Measurements from ENCODE around the gene DNAAF1. TPM values are rescaled to one million over a fixed set of nuclear protein-coding genes. Genes with fewer than 3 reads are reported as not detected.

DNAAF1 gene
- total RNA-seq, 1 experiment from 2014 or later, result not detected

DNA sequence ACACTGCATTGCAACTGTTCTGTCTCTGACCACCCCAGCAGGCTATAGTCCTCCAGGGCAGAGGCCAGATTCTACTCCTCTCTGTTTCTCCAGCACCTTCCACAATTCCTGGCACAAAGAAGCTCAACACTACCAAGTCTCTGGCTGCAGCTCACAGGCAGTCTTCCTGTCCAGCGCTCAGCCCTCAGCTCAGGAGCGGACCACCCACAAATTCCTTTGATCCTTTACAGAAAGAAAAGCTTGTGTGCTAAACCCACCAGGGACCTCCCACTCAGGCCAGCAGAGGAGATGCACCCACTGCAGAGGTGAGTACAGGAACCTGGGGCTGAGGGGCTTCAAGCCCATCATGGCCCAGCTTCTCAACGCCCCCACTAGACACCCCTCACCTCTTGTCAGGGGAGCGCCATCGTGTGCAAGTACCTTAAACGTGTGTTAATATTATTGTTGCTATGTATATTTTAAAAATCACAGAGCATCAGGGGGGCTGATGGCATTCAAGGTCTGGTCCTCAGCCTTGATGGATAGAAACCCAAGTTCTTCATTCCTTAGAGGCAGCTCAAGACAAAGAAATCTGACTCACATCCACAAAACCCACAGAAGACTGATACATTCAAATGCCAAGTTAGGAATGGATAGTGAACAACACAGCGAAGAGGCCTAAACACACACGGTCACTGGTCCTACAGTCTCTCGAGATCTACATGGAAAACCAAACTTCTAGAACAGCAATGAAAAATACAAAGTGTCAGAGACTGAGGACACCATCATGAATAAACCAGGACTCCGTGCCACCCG is 8.6 kb upstream of the DNAAF1 start:
- Histone ChIP-seq H3K4me1 (ENCODE audit: insufficient read depth, low read length, poor library complexity, severe bottlenecking) (peaks cover 7% of the 10 kb centered on the region), H3K36me3 (ENCODE audit: insufficient read depth, low read length, poor library complexity, severe bottlenecking) (no peaks in the 10 kb centered on the region), H3K9me3 (ENCODE audit: low read depth, low read length, poor library complexity, severe bottlenecking) (no peaks in the 10 kb centered on the region), H3K27ac (ENCODE audit: low read depth, low read length, poor library complexity, severe bottlenecking) (no peak overlapping the region), H3K27me3 (replicated peaks; ENCODE audit: insufficient read depth, low read depth, low read length, poor library complexity) (no peaks in the 10 kb centered on the region), H3K4me3 (ENCODE audit: low read depth, low read length, poor library complexity, severe bottlenecking) (no peak overlapping the region)
- DNase-seq (ENCODE audit: low spot score), result no peak
- TF ChIP-seq CTCF (conservative IDR thresholded peaks at IDR 0.05; ENCODE audit: low read depth, low read length), result no peak
- TF ChIP-seq EZH2 (IDR thresholded peaks at IDR 0.05; ENCODE audit: borderline replicate concordance, low read depth, low read length, poor library complexity, severe bottlenecking), result no peak
- no TSS peak for BruUV-seq (replicated peaks)
- intact Hi-C loops (cut with micrococcal nuclease; ENCODE audit: unreplicated experiment), result no loop called here
- POLR2A ChIA-PET (ENCODE audit: low non-redundant PET), result no interaction called here
- CTCF ChIA-PET, result no interaction called here

GRCh38 chr16:84137287-84137686 is 7.8 kb upstream of the DNAAF1 start:
- DNase-seq (ENCODE audit: low spot score), result no peak
- Histone ChIP-seq H3K4me3 (ENCODE audit: low read depth, low read length, poor library complexity, severe bottlenecking) (no peak overlapping the region), H3K9me3 (ENCODE audit: low read depth, low read length, poor library complexity, severe bottlenecking) (no peaks in the 10 kb centered on the region), H3K27ac (ENCODE audit: low read depth, low read length, poor library complexity, severe bottlenecking) (no peak overlapping the region), H3K27me3 (replicated peaks; ENCODE audit: insufficient read depth, low read depth, low read length, poor library complexity) (no peaks in the 10 kb centered on the region), H3K36me3 (ENCODE audit: insufficient read depth, low read length, poor library complexity, severe bottlenecking) (no peaks in the 10 kb centered on the region), H3K4me1 (ENCODE audit: insufficient read depth, low read length, poor library complexity, severe bottlenecking) (peaks cover 7% of the 10 kb centered on the region)
- ChIA-PET CTCF (no interaction called here), POLR2A (ENCODE audit: low non-redundant PET) (interaction anchor here (0.7 kb wide), 1 partner anchor 13 kb away, joined by 3 read pairs; no protein-coding TSS in a partner anchor)
- TF ChIP-seq CTCF (conservative IDR thresholded peaks at IDR 0.05; ENCODE audit: low read depth, low read length), result no peak
- no peak for TF ChIP-seq EZH2 (IDR thresholded peaks at IDR 0.05; ENCODE audit: borderline replicate concordance, low read depth, low read length, poor library complexity, severe bottlenecking)
- no TSS peak for BruUV-seq (replicated peaks)
- intact Hi-C loops (cut with micrococcal nuclease; ENCODE audit: unreplicated experiment), result no loop called here

DNA sequence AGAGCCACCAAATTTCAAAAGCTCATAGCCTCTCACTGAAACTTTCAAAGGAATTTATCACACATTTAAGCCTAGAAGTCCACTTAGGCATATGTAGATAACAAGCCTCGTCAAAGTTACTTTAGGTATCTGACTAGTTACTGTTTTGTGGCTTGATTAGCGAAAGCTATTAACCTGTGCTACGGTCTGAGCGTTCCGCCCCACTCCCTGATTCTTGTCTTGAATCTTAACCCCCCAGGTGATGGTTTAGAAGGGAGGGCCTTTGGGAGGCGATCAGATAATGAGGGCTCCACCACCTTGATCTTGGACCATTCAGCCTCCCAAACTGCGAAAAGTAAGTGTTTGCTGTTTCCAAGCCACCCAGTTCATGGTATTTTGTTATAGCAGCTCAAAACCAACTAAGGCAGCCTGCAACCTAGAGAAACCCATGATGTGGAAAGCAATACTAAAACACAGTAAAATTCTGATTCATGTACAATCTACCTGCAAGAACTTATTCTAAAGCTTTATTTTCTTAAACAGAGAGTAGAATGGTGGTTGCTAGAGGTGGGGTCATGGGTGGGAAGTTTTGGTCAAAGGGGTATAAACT is 7.2 kb upstream of the DNAAF1 start:
- H3K27ac ChIP-seq (ENCODE audit: low read depth, low read length, poor library complexity, severe bottlenecking), result no peak overlapping the region
- H3K4me3 ChIP-seq (ENCODE audit: low read depth, low read length, poor library complexity, severe bottlenecking), result no peak overlapping the region
- intact Hi-C loops (cut with micrococcal nuclease; ENCODE audit: unreplicated experiment), result no loop called here
- H3K4me1 ChIP-seq (ENCODE audit: insufficient read depth, low read length, poor library complexity, severe bottlenecking), result peaks cover 7% of the 10 kb centered on the region
- POLR2A ChIA-PET (ENCODE audit: low non-redundant PET), result interaction anchor here (0.7 kb wide), 1 partner anchor 14 kb away, joined by 3 read pairs; no protein-coding TSS in a partner anchor
- TF ChIP-seq EZH2 (IDR thresholded peaks at IDR 0.05; ENCODE audit: borderline replicate concordance, low read depth, low read length, poor library complexity, severe bottlenecking) (no peak), CTCF (conservative IDR thresholded peaks at IDR 0.05; ENCODE audit: low read depth, low read length) (no peak)
- no peak for DNase-seq (ENCODE audit: low spot score)
- H3K27me3 ChIP-seq (replicated peaks; ENCODE audit: insufficient read depth, low read depth, low read length, poor library complexity), result no peaks in the 10 kb centered on the region
- CTCF ChIA-PET, result interaction anchor here (1.0 kb wide), 1 partner anchor 49 kb away, joined by 3 read pairs; no protein-coding TSS in a partner anchor
- no peaks in the 10 kb centered on the region for H3K36me3 ChIP-seq (ENCODE audit: insufficient read depth, low read length, poor library complexity, severe bottlenecking)
- H3K9me3 ChIP-seq (ENCODE audit: low read depth, low read length, poor library complexity, severe bottlenecking), result no peaks in the 10 kb centered on the region
- BruUV-seq (replicated peaks), result no TSS peak
